A673 (cell line): ENCODE data around the gene CRNKL1. TPM values are rescaled to one million over a fixed set of nuclear protein-coding genes. Genes with fewer than 3 reads are reported as not detected.

Experiments
- BruUV-seq: library from RNA; stranded (reverse); fragments of 400-500 nt; replicated peaks from 2 replicates; lab custom pipeline; 2021; lab: Mats Ljungman, UMichigan
- CTCF ChIA-PET: fragments of 300-600 bp; sonication (Branson Sonifier 250); formaldehyde crosslinking; loops from one replicate; lab custom pipeline; 2022; ENCODE audit warnings: antibody characterized with exemption; lab: Charles Lee
- POLR2A ChIA-PET: fragments of 300-600 bp; sonication (Branson Sonifier 250); formaldehyde crosslinking; loops from one replicate; lab custom pipeline; 2022; ENCODE audit warnings: antibody characterized with exemption; ENCODE audit not compliant: low non-redundant PET; lab: Charles Lee
- DNase-seq: peaks from one replicate; pipeline ENCODE4 v3.0.0-alpha.2; 2015; ENCODE audit warnings: low spot score
- H3K27ac ChIP-seq: fragments of 200-600 bp; sonication (generic); 2 replicates; pipeline ENCODE4 v1.5.1; 2016; ENCODE audit warnings: mixed run types, low read depth, mild to moderate bottlenecking, mixed read lengths, antibody characterized with exemption, low read length; ENCODE audit not compliant: poor library complexity, severe bottlenecking
- H3K27me3 ChIP-seq: fragments of 200-600 bp; sonication (generic); replicated peaks from 2 replicates; pipeline ENCODE4 v1.6.1; 2017; ENCODE audit warnings: mixed run types, low read depth, mild to moderate bottlenecking, mixed read lengths, antibody characterized with exemption, low read length; ENCODE audit not compliant: insufficient read depth, poor library complexity
- H3K36me3 ChIP-seq: fragments of 200-600 bp; sonication (generic); 2 replicates; pipeline ENCODE4 v1.6.1; 2016; ENCODE audit warnings: mixed run types, mild to moderate bottlenecking, mixed read lengths, antibody characterized with exemption, low read length; ENCODE audit not compliant: insufficient read depth, poor library complexity, severe bottlenecking
- H3K4me1 ChIP-seq: fragments of 200-600 bp; sonication (generic); 2 replicates; pipeline ENCODE4 v1.6.1; 2017; ENCODE audit warnings: mixed run types, mild to moderate bottlenecking, mixed read lengths, antibody characterized with exemption, low read length; ENCODE audit not compliant: insufficient read depth, poor library complexity, severe bottlenecking
- H3K4me3 ChIP-seq: fragments of 200-600 bp; sonication (generic); 2 replicates; pipeline ENCODE4 v1.5.1; 2016; ENCODE audit warnings: low read depth, mixed run types, mild to moderate bottlenecking, mixed read lengths, low read length; ENCODE audit not compliant: poor library complexity, severe bottlenecking
- H3K9me3 ChIP-seq: fragments of 200-600 bp; sonication (generic); 2 replicates; pipeline ENCODE4 v1.6.1; 2016; ENCODE audit warnings: mixed run types, low read depth, mild to moderate bottlenecking, mixed read lengths, antibody characterized with exemption, low read length; ENCODE audit not compliant: poor library complexity, severe bottlenecking
- CTCF ChIP-seq: fragments of 300-800, 200-600 bp; sonication (generic); conservative IDR thresholded peaks from 2 replicates; pipeline ENCODE4 v1.5.1; 2017; ENCODE audit warnings: low read depth, mild to moderate bottlenecking, antibody characterized with exemption, low read length, moderate library complexity, mixed read lengths
- EZH2 ChIP-seq: fragments of 200-600 bp; sonication (generic); IDR thresholded peaks from 2 replicates; pipeline ENCODE4 v1.6.1; 2017; ENCODE audit warnings: borderline replicate concordance, low read depth, mild to moderate bottlenecking, mixed read lengths, antibody characterized with exemption, low read length; ENCODE audit not compliant: poor library complexity, severe bottlenecking
- intact Hi-C: fragments of 100-400 bp; cut with micrococcal nuclease; formaldehyde crosslinking; loops from one replicate; pipeline ENCODE4 v1.10.0; 2022; ENCODE audit not compliant: unreplicated experiment
- total RNA-seq: library from RNA; stranded (reverse); gene quantifications from 2 replicates; pipeline ENCODE4 v1.2.3, GENCODE V29; 2021

Gene CRNKL1
- total RNA-seq, 1 experiment from 2014 or later = 25.1 TPM

GRCh38 chr20:20085071-20085470, 32.8 kb upstream of the CRNKL1 start:
- Histone ChIP-seq H3K9me3 (no peaks in the 10 kb centered on the region), H3K27ac (no peak overlapping the region), H3K4me3 (no peak overlapping the region), H3K27me3 (peaks cover 5% of the 10 kb centered on the region), H3K36me3 (no peaks in the 10 kb centered on the region), H3K4me1 (peaks cover 7% of the 10 kb centered on the region)
- intact Hi-C loops = loop anchor here (2.0 kb wide), 1 partner anchor 484 kb away; no protein-coding TSS in a partner anchor
- TF ChIP-seq EZH2 (no peak), CTCF (no peak)
- peak; percentile 18 for DNase-seq
- POLR2A ChIA-PET = no interaction called here
- CTCF ChIA-PET = no interaction called here
- no TSS peak for BruUV-seq

- no peaks in the 10 kb centered on the region for H3K9me3 ChIP-seq
- intact Hi-C loops = loop anchor here (2.0 to 5.0 kb wide), 2 partner anchors 484 to 508 kb away; no protein-coding TSS in a partner anchor
- TF ChIP-seq CTCF (no peak), EZH2 (no peak)
- peaks cover 10% of the 10 kb centered on the region for H3K27me3 ChIP-seq
- no peak overlapping the region for H3K27ac ChIP-seq
- H3K36me3 ChIP-seq = no peaks in the 10 kb centered on the region
- BruUV-seq = no TSS peak
- POLR2A ChIA-PET = no interaction called here
- H3K4me3 ChIP-seq = no peak overlapping the region
- DNase-seq = no peak
- CTCF ChIA-PET = no interaction called here
- peaks cover 7% of the 10 kb centered on the region for H3K4me1 ChIP-seq
These were observed 32.1 kb upstream of the CRNKL1 start for GRCh38 chr20:20084296-20084752.

- Histone ChIP-seq H3K36me3 (no peaks in the 10 kb centered on the region), H3K4me1 (peaks cover 7% of the 10 kb centered on the region), H3K4me3 (no peak overlapping the region), H3K9me3 (no peaks in the 10 kb centered on the region), H3K27me3 (peaks cover 16% of the 10 kb centered on the region), H3K27ac (no peak overlapping the region)
- ChIA-PET CTCF (no interaction called here), POLR2A (no interaction called here)
- no TSS peak for BruUV-seq
- intact Hi-C loops = loop anchor here (2.0 to 5.0 kb wide), 4 partner anchors 153 to 508 kb away; no protein-coding TSS in a partner anchor
- DNase-seq = peak; percentile 64
- TF ChIP-seq EZH2 (no peak), CTCF (peak; percentile 70)
These were observed 31.5 kb upstream of the CRNKL1 start for GRCh38 chr20:20083807-20084206.
